Heart left ventricle (tissue), 13 donors: Measurements from ENCODE around the gene POMGNT2.

Experiments used
- POLR2A ChIP-seq, 2 donors: fragments of 450-650 bp; IDR thresholded peaks; one replicate each; pipeline ENCODE4 v1.6.1; 2017; ENCODE audit warnings: antibody characterized with exemption in 2 of 2, mild to moderate bottlenecking in 2 of 2, moderate library complexity in 2 of 2
- TF ChIP-seq, protein P1 (sequence below), 12 donors: fragments of 200-600 bp; sonication (generic) in 4 of 12; IDR thresholded peaks; one replicate each; pipeline versions ENCODE4 v1.5.0 to v1.8.0; 2018 to 2022; ENCODE audit warnings: antibody characterized with exemption in 12 of 12, mild to moderate bottlenecking in 5 of 12
- donor health status: ischemic (EF 13 %, LVEDD 7.1; RV severe dilation, severe dysfunction).
- donor health status: DM: no; HTN: yes; CAD: no.
- donor health status: DM: no; HTN: no; CAD: no.
- donor health status: ischemic (EF 25% LVEDD 6.9; RV normal size, moderate dysfunction).
- donor health status: ischemic (EF 25% LVEDD 5.7; RV mildly dilated, moderate dysfunction).
- donor health status: ischemic (EF 35%, LVEDD 5.7; RV mildly dilated, moderate dysfunction).
- donor health status: nonischemic (EF 11% LVEDD 7.7; RV severe dilation, severe dysfunction).
- donor health status: DM: yes; HTN: yes; CAD: no.
- donor health status: PGD.
- donor health status: ischemic (EF 29% LVEDD 5.4; RV normal size, mild dysfunction).
- donor health status: nonischemic (EF 23%, LVEDD 6.1; RV moderate dilation, normal function).

DNA sequence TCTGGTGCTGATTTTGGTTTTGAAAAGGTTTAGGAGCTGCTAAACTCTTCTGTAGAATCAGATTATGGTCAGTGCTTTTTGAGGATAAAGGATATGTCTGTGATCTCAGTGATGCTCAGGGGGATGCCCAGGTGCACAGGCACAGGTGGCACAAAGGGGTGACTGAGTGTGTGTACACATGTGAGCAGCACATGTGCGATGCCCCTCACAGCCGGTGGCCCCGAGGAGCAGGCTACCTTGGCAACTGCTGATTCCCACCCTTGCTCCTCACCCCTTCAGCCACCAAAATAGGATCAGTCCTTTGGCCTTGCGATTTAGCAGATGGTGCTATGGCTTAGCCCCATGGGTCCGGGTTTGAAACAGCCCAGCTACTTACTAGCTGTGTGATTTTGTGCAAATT is 51.1 kb downstream of the POMGNT2 start:
- TF ChIP-seq, protein P1, sequence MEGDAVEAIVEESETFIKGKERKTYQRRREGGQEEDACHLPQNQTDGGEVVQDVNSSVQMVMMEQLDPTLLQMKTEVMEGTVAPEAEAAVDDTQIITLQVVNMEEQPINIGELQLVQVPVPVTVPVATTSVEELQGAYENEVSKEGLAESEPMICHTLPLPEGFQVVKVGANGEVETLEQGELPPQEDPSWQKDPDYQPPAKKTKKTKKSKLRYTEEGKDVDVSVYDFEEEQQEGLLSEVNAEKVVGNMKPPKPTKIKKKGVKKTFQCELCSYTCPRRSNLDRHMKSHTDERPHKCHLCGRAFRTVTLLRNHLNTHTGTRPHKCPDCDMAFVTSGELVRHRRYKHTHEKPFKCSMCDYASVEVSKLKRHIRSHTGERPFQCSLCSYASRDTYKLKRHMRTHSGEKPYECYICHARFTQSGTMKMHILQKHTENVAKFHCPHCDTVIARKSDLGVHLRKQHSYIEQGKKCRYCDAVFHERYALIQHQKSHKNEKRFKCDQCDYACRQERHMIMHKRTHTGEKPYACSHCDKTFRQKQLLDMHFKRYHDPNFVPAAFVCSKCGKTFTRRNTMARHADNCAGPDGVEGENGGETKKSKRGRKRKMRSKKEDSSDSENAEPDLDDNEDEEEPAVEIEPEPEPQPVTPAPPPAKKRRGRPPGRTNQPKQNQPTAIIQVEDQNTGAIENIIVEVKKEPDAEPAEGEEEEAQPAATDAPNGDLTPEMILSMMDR (IDR thresholded peaks at IDR 0.05) = no peak
- no peak for TF ChIP-seq POLR2A (IDR thresholded peaks at IDR 0.05)
